Caco-2 (cell line): Measurements from ENCODE around the gene ARV1. TPM values are rescaled to one million over a fixed set of nuclear protein-coding genes. Genes with fewer than 3 reads are reported as not detected.

ENCODE experiments used
- BruUV-seq: library from RNA; stranded (reverse); fragments of 400-500 nt; replicated peaks from 2 replicates; lab custom pipeline; 2021; lab: Mats Ljungman, UMichigan
- CTCF ChIA-PET: fragments of 300-600 bp; sonication (Branson Sonifier 250); formaldehyde crosslinking; loops from one replicate; lab custom pipeline; 2022; ENCODE audit warnings: antibody characterized with exemption; lab: Charles Lee
- POLR2A ChIA-PET: fragments of 300-600 bp; sonication (Branson Sonifier 250); formaldehyde crosslinking; loops from one replicate; lab custom pipeline; 2022; ENCODE audit warnings: antibody characterized with exemption; lab: Charles Lee
- DNase-seq, 2 experiments: peaks; one replicate each; pipeline versions ENCODE4 v3.0.0 to v3.0.0-alpha.2; 2020 to 2022
- H3K27me3 ChIP-seq: replicated peaks from 2 replicates; pipeline ENCODE4 v1.6.0; 2011; ENCODE audit warnings: low read length; ENCODE audit not compliant: control insufficient read depth, insufficient read depth
- H3K36me3 ChIP-seq: 2 replicates; pipeline ENCODE4 v1.5.1; 2011; ENCODE audit warnings: low read length; ENCODE audit not compliant: control insufficient read depth, insufficient read depth
- H3K4me1 ChIP-seq: fragments of 250-450 bp; sonication (Bioruptor Pico); 2 replicates; pipeline ENCODE4 v1.5.1; 2020; ENCODE audit warnings: mild to moderate bottlenecking
- H3K4me3 ChIP-seq: 2 replicates; pipeline ENCODE4 v1.5.1; 2011; ENCODE audit warnings: low read depth, mild to moderate bottlenecking, control low read depth, low read length
- H3K9me3 ChIP-seq: fragments of 250-450 bp; sonication (Bioruptor Pico); 2 replicates; pipeline ENCODE4 v1.5.1; 2020; ENCODE audit warnings: mild to moderate bottlenecking, moderate library complexity
- H3K27ac Mint-ChIP-seq: one replicate; pipeline ENCODE4 v1.8.0; 2022; ENCODE audit warnings: mixed read lengths; ENCODE audit not compliant: unreplicated experiment
- H3K27me3 Mint-ChIP-seq: one replicate; pipeline ENCODE4 v1.8.0; 2022; ENCODE audit warnings: mixed read lengths; ENCODE audit not compliant: insufficient read depth, unreplicated experiment
- H3K36me3 Mint-ChIP-seq: one replicate; pipeline ENCODE4 v1.8.0; 2022; ENCODE audit warnings: mild to moderate bottlenecking, mixed read lengths; ENCODE audit not compliant: insufficient read depth, unreplicated experiment
- H3K4me1 Mint-ChIP-seq: one replicate; pipeline ENCODE4 v1.8.0; 2022; ENCODE audit warnings: low read depth, mixed read lengths; ENCODE audit not compliant: unreplicated experiment
- H3K4me3 Mint-ChIP-seq: one replicate; pipeline ENCODE4 v1.8.0; 2022; ENCODE audit warnings: mild to moderate bottlenecking, moderate library complexity, mixed read lengths; ENCODE audit not compliant: unreplicated experiment
- H3K9me3 Mint-ChIP-seq: one replicate; pipeline ENCODE4 v1.8.0; 2022; ENCODE audit warnings: mixed read lengths; ENCODE audit not compliant: unreplicated experiment
- CTCF ChIP-seq, 2 experiments: fragments of 200-600 bp in 1 of 2; IDR thresholded peaks; 1 replicate in 1 of 2; 2 replicates in 1 of 2; pipeline versions ENCODE4 v1.5.1 to v1.8.0; 2011 to 2022; ENCODE audit warnings: antibody characterized with exemption in 1 of 2, control low read depth in 1 of 2, inconsistent platforms in 1 of 2, low read depth in 1 of 2, low read length in 1 of 2, mild to moderate bottlenecking in 1 of 2, moderate library complexity in 1 of 2; ENCODE audit not compliant: insufficient read depth in 1 of 2, severe bottlenecking in 1 of 2, unreplicated experiment in 1 of 2
- intact Hi-C: fragments of 100-400 bp; cut with micrococcal nuclease; formaldehyde crosslinking; loops from one replicate; pipeline ENCODE4 v1.10.0; 2022; ENCODE audit not compliant: unreplicated experiment
- total RNA-seq: library from RNA; stranded (reverse); gene quantifications from 2 replicates; pipeline ENCODE4 v1.2.3, GENCODE V29; 2022

Gene ARV1
- total RNA-seq, 1 experiment from 2014 or later: 9.8 TPM

- Histone ChIP-seq H3K4me1 (peaks cover 26% of the 10 kb centered on the region), H3K9me3 (0 out of 2 replicates have a peak, but pooled peaks cover under 1% of the 10 kb centered on the region), H3K27me3 (no peaks in the 10 kb centered on the region), H3K4me3 (peak overlapping the region; percentile 78), H3K36me3 (no peaks in the 10 kb centered on the region)
- DNase-seq: peak; percentile 51 to 64
- Mint-ChIP-seq H3K4me1 (peaks cover 35% of the 10 kb centered on the region), H3K27ac (peak overlapping the region; percentile 55), H3K9me3 (no peaks in the 10 kb centered on the region), H3K27me3 (no peaks in the 10 kb centered on the region), H3K36me3 (peaks cover 18% of the 10 kb centered on the region), H3K4me3 (peak overlapping the region; percentile 81)
- CTCF ChIA-PET: interaction anchor here (1.2 to 2.8 kb wide), 2 partner anchors 53 to 195 kb away, joined by 3 to 9 read pairs; no protein-coding TSS in a partner anchor
- BruUV-seq: no TSS peak
- POLR2A ChIA-PET: interaction anchor here (0.8 kb wide), 1 partner anchor 181 kb away, joined by 3 read pairs; no protein-coding TSS in a partner anchor
- intact Hi-C loops: loop anchor here (2.0 kb wide), 3 partner anchors 53 to 171 kb away; no protein-coding TSS in a partner anchor
- no peak for TF ChIP-seq CTCF (IDR thresholded peaks at IDR 0.05; ENCODE audit: insufficient read depth in 1 of 2, low read depth in 1 of 2, low read length in 1 of 2, severe bottlenecking in 1 of 2, unreplicated experiment in 1 of 2)
These were observed 60.5 kb downstream of the ARV1 start for GRCh38 chr1:231039161-231040018.

- BruUV-seq: no TSS peak
- Mint-ChIP-seq H3K36me3 (peaks cover 18% of the 10 kb centered on the region), H3K9me3 (no peaks in the 10 kb centered on the region), H3K27ac (peak within 1 kb of the TSS; percentile 55), H3K27me3 (no peaks in the 10 kb centered on the region), H3K4me3 (peak within 1 kb of the TSS; percentile 85), H3K4me1 (peaks cover 39% of the 10 kb centered on the region)
- ChIA-PET POLR2A (no interaction called here), CTCF (no interaction called here)
- no peak for TF ChIP-seq CTCF (IDR thresholded peaks at IDR 0.05; ENCODE audit: insufficient read depth in 1 of 2, low read depth in 1 of 2, low read length in 1 of 2, severe bottlenecking in 1 of 2, unreplicated experiment in 1 of 2)
- Histone ChIP-seq H3K4me1 (peaks cover 30% of the 10 kb centered on the region), H3K4me3 (peak within 1 kb of the TSS; percentile 78), H3K36me3 (no peaks in the 10 kb centered on the region), H3K27me3 (no peaks in the 10 kb centered on the region), H3K9me3 (0 out of 2 replicates have a peak, but pooled peaks cover 4% of the 10 kb centered on the region)
- intact Hi-C loops: no loop called here
- peak; percentile 60 to 75 for DNase-seq
These were observed 61.3 kb downstream of the ARV1 start, which contains the start of gene FAM89A for GRCh38 chr1:231040019-231040799. FAM89A (minus strand) TSS chr1:231040254; CDS start chr1:231040211, 43 bp downstream.
